Epidermal melanocyte (primary cell): Measurements from ENCODE around the gene CCDC167.
A peak's percentile ranks its signal among the peaks of the same experiment; 100 is the strongest.
"Not testable (repeated sequence)": the region's sequence is repeated elsewhere in the genome, so short reads cannot be mapped to it uniquely, and the experiment has no call there.

Source experiments
- DNase-seq: peaks from one replicate; pipeline ENCODE4 v3.0.0; 2011; ENCODE audit warnings: low spot score; ENCODE audit not compliant: insufficient read length

CCDC167 gene

DNA sequence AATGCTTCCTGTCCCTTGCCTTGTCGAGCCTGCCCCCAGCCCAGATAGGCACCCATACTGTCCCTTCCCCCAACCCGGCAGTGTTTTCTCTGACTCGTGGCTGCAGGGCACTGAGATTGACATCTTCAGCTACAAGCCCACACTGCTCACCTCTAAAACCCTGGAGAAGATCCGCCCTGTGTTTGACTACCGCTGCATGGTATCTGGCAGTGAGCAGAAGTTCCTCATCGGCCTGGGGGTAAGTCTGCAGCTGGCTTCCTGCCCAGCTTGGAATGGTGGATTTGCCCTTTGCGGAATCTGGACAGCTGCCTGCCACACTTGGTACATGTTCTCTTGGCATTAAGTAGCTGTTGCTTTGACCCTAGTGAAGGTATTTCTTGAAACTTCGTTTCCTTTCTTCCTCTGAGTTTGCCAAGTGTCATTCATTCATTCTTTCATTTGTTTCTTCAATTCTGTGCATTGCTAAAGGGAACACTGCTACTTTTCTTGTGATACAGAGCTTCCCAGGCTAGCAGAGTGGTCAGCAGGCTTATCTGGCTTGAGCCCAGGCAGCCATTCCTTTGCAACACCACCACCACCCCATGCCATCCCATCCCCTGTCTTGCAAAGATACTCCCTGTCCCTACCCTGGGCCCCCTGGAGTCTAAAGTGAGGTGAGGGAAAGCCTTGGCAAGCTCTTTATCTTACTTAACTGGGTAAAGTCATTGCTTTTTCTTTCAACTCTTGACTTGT, 26.2 kb downstream of the CCDC167 start:
- peak; percentile 67 for DNase-seq

- no peak for DNase-seq
Observed at GRCh38 chr6:37467718-37468117, 32.0 kb downstream of the CCDC167 start.

- no peak for DNase-seq
Observed at GRCh38 chr6:37463110-37463509, 36.6 kb downstream of the CCDC167 start.

- no peak for DNase-seq
Observed at GRCh38 chr6:37460805-37461204, 38.9 kb downstream of the CCDC167 start.

DNA sequence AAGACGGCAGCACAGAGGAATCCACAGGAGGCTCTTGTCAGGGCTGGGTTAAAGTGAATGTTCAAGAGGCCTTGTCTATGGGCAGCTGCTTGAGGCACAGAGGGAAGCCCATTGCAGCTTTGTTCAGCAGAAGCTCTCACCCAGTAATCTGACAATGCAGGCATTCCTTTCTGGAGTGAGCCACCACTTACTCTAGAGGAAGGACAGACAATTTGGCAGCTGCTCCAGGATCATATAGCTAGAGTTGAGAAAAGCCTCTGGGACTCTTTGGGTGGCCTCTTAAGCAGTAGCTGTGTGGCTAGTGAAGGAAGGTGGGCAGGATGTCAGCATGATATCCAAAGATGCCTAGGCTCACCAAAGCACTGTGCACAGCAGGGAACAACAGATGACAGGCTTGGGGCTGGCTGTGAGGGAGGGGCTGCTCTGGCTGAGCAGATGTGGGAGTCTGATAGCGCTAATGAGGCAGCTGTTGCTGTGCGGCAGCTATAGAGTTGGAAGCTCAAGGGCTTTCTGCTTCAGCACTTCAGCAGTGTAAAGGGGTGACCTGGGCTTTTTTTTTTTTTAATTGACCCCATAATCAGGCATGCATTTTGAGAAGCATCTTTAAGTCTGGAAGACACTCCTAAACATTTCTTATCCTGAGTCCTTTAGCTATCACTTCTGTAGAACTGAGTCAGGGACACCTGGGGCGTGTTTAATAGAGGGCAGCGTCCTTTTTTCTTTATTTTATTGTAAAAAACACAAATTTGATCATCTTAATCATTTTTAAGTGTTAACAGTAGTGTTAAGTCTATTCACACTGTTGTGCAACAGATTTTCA, 39.5 kb downstream of the CCDC167 start:
- DNase-seq: no peak

DNA sequence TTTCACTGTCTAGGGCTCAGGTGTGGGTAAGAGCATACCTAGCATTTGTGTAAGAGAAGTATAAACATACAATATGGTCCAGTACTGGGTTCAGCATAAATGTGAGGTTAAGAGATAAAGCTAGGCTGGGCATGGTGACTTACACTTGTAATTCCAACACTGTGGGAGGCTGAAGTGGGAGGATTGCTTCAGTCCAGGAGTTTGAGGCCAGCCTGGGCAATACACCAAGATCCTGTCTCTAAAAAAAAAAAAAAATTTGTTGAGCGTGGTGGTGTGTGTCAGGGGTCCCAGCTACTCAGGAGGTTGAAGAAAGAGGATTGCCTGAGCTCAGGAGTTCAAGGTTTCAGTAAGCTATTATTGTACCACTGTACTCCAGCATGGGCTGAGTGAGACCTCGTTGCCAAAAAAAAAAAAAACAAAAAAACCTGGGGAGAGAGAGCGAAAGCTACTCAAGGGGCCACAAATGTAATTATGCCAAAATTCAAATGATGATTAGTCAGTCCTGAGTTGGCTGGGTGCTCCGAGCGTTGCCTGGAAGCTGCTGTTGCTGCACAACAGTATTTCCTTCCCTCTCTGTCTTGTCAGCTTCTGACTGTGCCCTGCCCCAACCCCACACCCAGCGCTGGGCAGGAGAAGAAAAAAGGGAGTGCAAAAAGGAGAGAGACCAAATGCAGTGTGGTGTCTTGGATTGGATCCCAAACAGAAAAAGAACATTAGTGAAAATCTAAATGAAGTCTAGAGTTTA, 42.7 kb downstream of the CCDC167 start:
- DNase-seq: no peak

- no peak for DNase-seq
Observed at GRCh38 chr6:37456126-37456525, 43.6 kb downstream of the CCDC167 start.

DNA sequence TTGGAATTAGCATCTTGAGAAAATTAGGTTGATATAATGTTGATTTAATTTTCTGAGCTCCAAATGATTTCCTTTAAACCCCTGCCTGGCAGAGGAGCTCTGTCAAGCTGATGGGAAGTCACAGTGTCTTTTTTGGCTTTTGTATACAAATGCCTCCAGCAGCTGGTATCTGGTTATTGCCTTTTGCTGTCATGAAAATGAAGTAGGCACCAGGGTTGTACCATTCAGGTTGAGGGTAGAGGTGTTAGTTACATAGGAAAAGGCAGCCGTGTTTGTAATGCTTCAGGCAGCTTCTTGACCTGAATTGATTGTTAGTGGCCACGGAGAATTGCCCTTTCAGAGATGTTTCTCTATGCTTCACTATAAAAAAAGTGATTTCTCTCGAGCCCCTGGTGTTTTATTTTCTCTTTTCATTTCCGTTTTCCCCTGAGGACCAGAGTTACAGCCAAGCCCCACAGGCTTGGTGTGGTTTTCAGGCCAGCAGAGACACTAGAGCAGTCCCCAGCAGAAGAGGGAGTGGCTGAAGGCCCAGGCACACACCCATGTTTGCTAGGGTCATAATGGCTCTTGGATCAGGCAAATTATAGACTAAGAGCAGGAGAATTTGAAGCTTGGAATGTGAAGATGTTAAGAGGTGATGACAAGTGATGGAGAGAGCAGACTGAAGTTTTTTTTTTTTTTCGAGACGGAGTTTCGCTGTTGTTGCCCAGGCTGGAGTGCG, 45.1 kb downstream of the CCDC167 start:
- DNase-seq: no peak

DNA sequence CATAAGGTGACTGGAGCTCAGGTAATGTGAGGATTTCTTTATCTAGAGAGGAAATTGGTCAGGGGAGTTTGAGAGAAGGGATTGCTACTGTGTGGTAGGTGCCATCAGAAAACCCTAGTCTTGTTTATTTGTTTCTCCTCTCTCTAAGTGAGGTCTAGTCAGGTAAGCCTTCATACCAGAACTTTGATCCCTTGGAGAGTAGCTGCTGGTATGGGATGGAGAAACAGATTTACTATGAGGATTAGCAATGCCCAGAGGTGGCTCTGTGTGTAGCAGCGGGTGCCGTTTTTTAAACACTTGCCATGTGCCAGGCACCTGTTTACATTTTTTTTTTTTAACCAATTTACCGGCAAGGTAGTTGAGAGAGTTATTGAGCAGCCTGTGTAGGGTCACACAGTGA, 47.2 kb downstream of the CCDC167 start:
- no peak for DNase-seq

DNA sequence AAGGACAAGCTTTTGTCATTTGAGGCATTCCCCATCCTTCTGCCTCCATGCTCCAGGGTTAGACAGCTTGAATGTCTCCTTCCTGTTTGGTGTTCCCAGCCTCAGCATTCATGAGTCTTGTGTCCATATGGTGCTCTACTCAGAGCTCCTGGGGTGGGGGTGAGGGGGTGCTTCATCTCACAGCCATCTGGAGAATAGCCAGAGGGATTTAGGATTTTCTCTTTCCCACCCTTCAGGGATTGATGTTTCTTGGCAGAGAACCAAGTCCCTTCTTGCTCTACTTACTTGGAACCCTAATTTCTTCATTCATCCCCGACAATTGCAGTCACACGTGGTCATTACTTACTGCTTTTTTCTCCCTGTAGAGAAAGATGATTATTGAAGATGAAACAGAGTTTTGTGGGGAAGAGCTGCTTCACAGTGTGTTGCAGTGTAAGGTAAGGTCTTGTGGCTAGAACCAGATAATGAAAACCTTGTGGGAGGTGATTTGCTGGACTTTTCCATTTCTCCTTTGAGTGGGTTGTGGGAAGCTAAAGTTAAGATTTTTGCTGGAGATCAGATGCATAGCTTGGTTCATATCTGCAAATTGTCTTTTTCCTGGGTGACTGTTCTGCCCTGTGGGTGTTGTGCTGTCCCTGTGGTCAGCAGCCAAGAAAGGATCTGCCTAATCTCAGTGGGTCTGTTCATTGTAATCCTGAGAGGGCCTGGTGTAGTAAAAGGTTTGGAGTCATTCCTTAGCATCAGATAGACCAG, 48.1 kb downstream of the CCDC167 start:
- DNase-seq: no peak

- DNase-seq: no peak
Observed at GRCh38 chr6:37449984-37450383, 49.7 kb downstream of the CCDC167 start.

DNA sequence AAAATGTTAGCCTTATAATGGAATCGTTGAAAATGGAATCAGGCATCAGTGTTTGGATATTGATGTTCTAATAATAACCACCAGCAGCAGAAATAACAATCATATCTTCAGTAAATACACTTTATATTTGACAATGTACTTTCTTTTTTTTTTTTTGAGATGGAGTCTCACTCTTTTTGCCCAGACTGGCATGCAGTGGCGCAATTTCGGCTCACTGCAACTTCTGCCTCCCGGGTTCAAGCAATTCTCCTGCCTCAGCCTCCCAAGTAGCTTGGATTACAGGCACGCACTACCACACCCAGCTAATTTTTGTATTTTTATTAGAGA, 56.5 kb downstream of the CCDC167 start:
- not testable (repeated sequence) for DNase-seq

DNA sequence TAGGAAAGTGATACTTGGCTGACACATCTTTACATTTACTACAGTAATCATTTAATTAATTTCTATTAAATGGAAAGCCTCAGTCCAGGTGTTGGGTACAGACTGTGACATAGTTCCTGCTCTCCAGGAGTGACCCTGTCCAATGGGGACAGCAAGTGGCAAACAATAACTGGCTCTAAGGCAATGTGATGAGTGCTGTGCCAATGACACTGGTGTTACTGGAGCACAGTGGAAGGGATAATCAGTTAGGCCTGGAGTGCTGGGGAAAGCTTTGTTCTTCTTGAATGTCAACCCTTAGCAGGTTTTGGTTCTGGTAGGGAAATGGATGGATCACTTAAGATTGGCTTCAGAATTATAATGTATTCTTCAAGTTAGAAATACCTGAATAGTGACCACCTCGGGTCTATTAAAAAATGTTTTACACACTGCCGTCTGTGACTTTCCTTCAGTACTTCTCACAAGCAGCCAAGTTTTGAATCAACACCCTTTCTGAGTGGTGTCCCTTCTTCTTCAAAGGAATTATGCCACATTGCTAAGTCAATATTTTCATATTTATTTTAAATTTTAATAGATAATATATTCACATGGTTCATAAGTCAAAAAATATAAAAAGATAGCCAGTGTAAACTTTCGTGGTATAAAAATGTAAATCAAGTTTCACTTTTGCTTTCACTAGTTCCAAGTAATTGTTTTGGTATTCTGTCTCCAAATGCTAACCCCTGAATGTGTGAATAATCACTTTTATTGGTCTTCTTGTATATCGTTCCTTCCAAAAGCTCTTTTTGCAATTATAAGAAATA, 57.1 kb downstream of the CCDC167 start:
- no peak for DNase-seq

DNA sequence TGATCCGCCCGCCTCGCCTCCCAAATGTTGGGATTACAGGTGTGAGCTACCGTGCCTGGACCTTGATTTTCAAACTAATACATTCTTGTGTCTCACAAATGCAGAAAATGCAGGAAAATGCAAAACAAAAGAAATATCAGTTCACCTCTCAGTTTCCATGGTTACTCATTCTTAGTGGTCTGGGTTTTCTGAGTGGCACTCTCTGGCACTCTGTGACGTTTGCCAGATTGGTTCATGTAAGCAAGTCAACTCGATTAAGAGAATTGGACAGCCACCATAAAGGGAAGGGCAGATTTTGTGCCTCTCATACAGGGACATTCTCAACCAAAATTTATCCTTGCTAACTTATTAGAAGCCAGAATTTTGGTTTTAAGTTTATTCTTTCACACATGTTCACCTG, 58.0 kb downstream of the CCDC167 start:
- DNase-seq: no peak

DNA sequence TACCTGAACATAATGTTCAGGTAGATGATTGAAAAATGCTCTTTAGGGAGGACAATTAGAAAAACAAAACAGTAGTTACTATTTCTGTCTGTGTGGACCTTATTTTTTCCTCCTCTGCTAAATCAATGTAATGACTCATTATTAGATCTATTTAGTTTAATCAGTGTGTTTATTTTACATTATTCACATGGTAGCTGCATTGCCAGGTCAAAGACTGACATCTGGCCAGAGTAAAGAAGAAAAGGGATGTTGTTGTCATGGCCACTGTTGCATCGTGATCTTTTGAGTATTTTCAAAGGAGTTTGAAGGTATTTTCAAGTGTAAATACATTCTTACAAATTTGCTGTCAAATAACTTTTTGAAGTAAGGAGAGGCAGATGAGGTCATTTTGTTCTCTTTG, 60.8 kb downstream of the CCDC167 start:
- no peak for DNase-seq

GRCh38 chr6:37435816-37436215, 63.9 kb downstream of the CCDC167 start:
- no peak for DNase-seq

GRCh38 chr6:37435373-37435772, 64.3 kb downstream of the CCDC167 start:
- no peak for DNase-seq

DNA sequence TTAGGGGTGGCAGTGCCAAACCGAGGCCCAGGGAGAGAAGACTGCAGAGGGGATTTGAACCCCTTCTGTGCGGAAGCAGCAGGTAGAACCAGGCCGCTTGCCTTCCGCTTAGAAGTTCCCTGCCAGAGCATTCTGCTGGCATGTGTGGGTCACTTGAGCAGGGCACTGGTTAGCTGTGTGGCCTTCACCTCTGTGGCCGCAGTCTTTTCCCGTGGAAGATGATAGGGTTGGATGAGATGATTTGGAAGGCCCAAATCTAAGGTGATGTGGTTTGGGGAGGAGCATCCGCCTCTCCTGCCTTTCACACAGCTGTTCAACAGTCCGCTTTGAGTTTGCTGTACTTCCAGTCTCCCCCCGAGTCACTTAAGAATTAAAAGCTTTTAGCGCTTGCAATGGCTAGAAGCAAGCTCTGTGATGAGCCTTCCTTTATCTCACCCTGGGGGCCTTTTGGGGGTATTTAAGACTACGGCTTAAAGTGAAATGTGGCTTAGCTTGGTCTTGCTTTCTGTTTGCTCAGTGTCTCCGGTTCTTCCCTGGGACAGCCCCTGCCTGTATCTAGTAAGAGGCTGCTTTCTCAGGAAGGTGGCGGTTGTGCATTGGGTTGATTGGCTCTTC, 65.9 kb downstream of the CCDC167 start:
- DNase-seq: no peak
